Subcutaneous abdominal adipose tissue (tissue), 5 donors: ENCODE data around the gene OSGEP.

ENCODE experiments used
- H3K27ac ChIP-seq: one replicate; pipeline ENCODE4 v1.7.0; 2013; ENCODE audit warnings: low read depth, mild to moderate bottlenecking, inconsistent platforms, low read length, moderate library complexity
- H3K27me3 ChIP-seq, 5 donors: one replicate each; pipeline ENCODE4 v1.7.0; 2013; ENCODE audit warnings: low read length in 5 of 5, inconsistent platforms in 1 of 5; ENCODE audit not compliant: control insufficient read depth in 5 of 5, insufficient read depth in 4 of 5
- H3K36me3 ChIP-seq, 5 donors: one replicate each; pipeline ENCODE4 v1.7.0; 2013; ENCODE audit warnings: low read length in 5 of 5; ENCODE audit not compliant: control insufficient read depth in 5 of 5, insufficient read depth in 5 of 5
- H3K4me1 ChIP-seq, 5 donors: one replicate each; pipeline ENCODE4 v1.7.0; 2013; ENCODE audit warnings: low read length in 5 of 5, mild to moderate bottlenecking in 3 of 5, moderate library complexity in 1 of 5; ENCODE audit not compliant: control insufficient read depth in 5 of 5, insufficient read depth in 5 of 5
- H3K4me3 ChIP-seq, 5 donors: one replicate each; pipeline ENCODE4 v1.7.0; 2013; ENCODE audit warnings: low read length in 5 of 5, low read depth in 1 of 5
- H3K9ac ChIP-seq, 5 donors: one replicate each; pipeline ENCODE4 v1.7.0; 2013; ENCODE audit warnings: low read length in 5 of 5, mild to moderate bottlenecking in 4 of 5, moderate library complexity in 3 of 5
- H3K9me3 ChIP-seq, 5 donors: one replicate each; pipeline ENCODE4 v1.7.0; 2013; ENCODE audit warnings: low read length in 5 of 5; ENCODE audit not compliant: control insufficient read depth in 5 of 5
- donor health status: healthy.
- donor health status: healthy.
- donor health status: healthy.
- donor health status: healthy.
- donor health status: healthy.

Gene OSGEP

DNA sequence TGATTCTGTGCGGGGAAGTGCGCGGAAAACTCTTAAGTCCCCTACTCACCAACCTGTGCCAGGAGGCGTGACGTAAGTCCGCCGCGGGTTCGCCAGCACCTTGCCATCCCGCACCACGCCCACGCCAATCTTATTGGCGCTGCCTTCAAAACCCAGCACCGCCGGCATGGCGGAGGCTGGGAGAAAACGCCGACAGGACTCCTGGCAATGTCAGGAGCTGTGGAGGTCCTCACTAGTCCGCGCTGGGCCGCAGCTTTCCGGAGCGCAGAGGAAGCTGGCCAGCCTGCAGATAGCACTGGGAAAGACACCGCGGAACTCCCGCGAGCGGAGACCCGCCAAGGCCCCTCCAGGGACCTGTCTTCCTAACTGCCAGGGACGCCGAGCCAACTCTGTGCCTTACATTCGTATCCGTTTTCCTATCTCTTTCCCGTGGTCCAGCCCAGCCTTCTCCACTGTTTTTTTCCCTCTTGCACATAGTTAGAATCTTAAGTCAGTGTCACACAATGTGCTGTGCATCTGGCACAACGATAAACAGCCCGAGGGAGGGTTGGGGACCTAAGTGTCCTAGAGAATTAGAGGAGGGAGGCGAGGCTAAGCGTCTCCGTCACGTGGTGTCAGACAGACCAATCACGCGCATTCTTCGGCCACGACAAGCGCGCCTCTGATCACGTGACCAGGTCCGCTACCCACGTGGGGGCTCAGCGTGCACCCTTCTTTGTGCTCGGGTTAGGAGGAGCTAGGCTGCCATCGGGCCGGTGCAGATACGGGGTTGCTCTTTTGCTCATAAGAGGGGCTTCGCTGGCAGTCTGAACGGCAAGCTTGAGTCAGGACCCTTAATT lies at the start of gene OSGEP, which contains the start of gene APEX1:
OSGEP (minus strand) TSS at position 297 of the 839 bp plus-strand sequence; CDS start at position 168, 129 bp downstream.
APEX1 (plus strand) TSS at position 711 of the 839 bp plus-strand sequence. CDS start 420 bp downstream, outside the sequence.
- Histone ChIP-seq H3K27ac (peak within 1 kb of the TSS; percentile 94), H3K4me3 (peak within 1 kb of the TSS; percentile 82 to 95 (median 90)), H3K27me3 (no peaks in the 10 kb centered on the region), H3K9ac (peak within 1 kb of the TSS; percentile 68 to 82 (median 80)), H3K9me3 (no peaks in the 10 kb centered on the region), H3K36me3 (peaks cover 20 to 57% (median 50%) of the 10 kb centered on the region in 5 donors), H3K4me1 (peaks cover 6 to 50% (median 37%) of the 10 kb centered on the region in 5 donors)

GRCh38 chr14:20503898-20504297 lies 49.3 kb upstream of the OSGEP start:
- peaks cover 0 to 17% (median 0%) of the 10 kb centered on the region in 5 donors for H3K4me1 ChIP-seq
- H3K36me3 ChIP-seq, result no peaks in the 10 kb centered on the region

GRCh38 chr14:20501346-20501745 lies 46.7 kb upstream of the OSGEP start:
- no peak overlapping the region for H3K9ac ChIP-seq
- H3K9me3 ChIP-seq, result no peaks in the 10 kb centered on the region
- H3K4me1 ChIP-seq, result peaks cover 0 to 23% (median 0%) of the 10 kb centered on the region in 5 donors
- no peaks in the 10 kb centered on the region for H3K36me3 ChIP-seq
- H3K4me3 ChIP-seq, result no peak overlapping the region
- H3K27me3 ChIP-seq, result no peaks in the 10 kb centered on the region
- H3K27ac ChIP-seq, result no peak overlapping the region

More at GRCh38 chr14:20503898-20504297, 49.3 kb upstream of the OSGEP start:
- H3K9me3 ChIP-seq, result no peaks in the 10 kb centered on the region
- H3K27ac ChIP-seq, result no peak overlapping the region
- no peak overlapping the region for H3K4me3 ChIP-seq
- H3K9ac ChIP-seq, result no peak overlapping the region
- no peaks in the 10 kb centered on the region for H3K27me3 ChIP-seq

GRCh38 chr14:20499881-20500280 lies 45.3 kb upstream of the OSGEP start:
- Histone ChIP-seq H3K27me3 (no peaks in the 10 kb centered on the region), H3K36me3 (no peaks in the 10 kb centered on the region), H3K27ac (peak overlapping the region; percentile 65), H3K4me3 (no peak overlapping the region), H3K9ac (no peak overlapping the region), H3K4me1 (peaks cover 0 to 29% (median 0%) of the 10 kb centered on the region in 5 donors), H3K9me3 (no peaks in the 10 kb centered on the region)

DNA sequence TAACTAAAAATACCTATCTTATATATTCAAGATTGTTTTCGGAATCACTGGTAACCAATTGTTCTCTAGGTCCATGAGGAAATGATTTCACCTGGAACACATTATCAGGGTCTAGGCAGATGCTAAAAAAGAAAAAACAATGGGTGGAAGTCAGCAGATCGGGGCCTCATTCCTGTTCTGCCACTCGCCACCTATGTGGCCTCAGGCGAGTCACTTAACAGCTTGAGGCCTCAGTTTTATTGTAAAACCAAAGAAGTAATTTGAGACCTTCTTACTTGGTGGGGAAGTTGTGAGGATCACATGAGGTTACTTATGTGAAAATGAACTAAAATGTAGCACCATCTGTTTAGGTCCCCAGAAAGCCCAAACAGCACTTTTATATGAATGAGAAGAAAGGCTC lies 44.5 kb upstream of the OSGEP start:
- peak overlapping the region; percentile 65 for H3K27ac ChIP-seq
- no peak overlapping the region for H3K9ac ChIP-seq
- H3K9me3 ChIP-seq, result no peaks in the 10 kb centered on the region
- no peaks in the 10 kb centered on the region for H3K36me3 ChIP-seq
- H3K4me1 ChIP-seq, result peaks cover 0 to 29% (median 0%) of the 10 kb centered on the region in 5 donors
- no peaks in the 10 kb centered on the region for H3K27me3 ChIP-seq
- H3K4me3 ChIP-seq, result no peak overlapping the region

- no peak overlapping the region for H3K9ac ChIP-seq
- H3K9me3 ChIP-seq, result no peaks in the 10 kb centered on the region
- H3K36me3 ChIP-seq, result no peaks in the 10 kb centered on the region
- no peaks in the 10 kb centered on the region for H3K27me3 ChIP-seq
- H3K27ac ChIP-seq, result peak overlapping the region; percentile 65
- no peak overlapping the region for H3K4me3 ChIP-seq
- H3K4me1 ChIP-seq, result peaks cover 0 to 24% (median 0%) of the 10 kb centered on the region in 5 donors
Measured at GRCh38 chr14:20498622-20499021, 44.0 kb upstream of the OSGEP start.

- no peaks in the 10 kb centered on the region for H3K9me3 ChIP-seq
- peaks cover 0 to 31% (median 2%) of the 10 kb centered on the region in 5 donors for H3K4me1 ChIP-seq
- H3K4me3 ChIP-seq, result no peak overlapping the region
- H3K27ac ChIP-seq, result peak overlapping the region; percentile 9
- no peaks in the 10 kb centered on the region for H3K27me3 ChIP-seq
- H3K9ac ChIP-seq, result no peak overlapping the region
- no peaks in the 10 kb centered on the region for H3K36me3 ChIP-seq
Measured at GRCh38 chr14:20494935-20495766, 40.5 kb upstream of the OSGEP start.

DNA sequence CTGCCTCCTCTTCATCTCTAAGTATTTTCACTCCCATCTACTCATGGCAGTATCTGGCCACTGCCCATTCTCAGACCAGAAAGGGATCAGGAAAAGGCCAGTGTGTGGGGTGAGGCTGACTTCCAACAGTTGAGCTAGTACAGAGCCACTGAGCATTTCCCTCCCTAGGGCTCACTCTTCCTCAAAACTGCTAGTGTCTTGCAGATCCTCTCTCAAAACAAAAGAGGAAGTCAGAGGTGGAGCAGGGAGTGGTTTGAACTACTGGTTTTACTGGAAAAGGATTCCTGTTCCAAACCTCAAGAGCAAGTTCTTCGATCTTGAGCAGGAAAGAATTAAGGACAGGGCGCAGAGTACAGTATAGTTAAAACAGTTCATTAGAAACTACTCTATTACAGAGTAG lies 39.0 kb upstream of the OSGEP start:
- Histone ChIP-seq H3K27me3 (no peaks in the 10 kb centered on the region), H3K4me1 (peaks cover 0 to 29% (median 4%) of the 10 kb centered on the region in 5 donors), H3K4me3 (no peak overlapping the region), H3K9ac (no peak overlapping the region), H3K9me3 (no peaks in the 10 kb centered on the region), H3K36me3 (no peaks in the 10 kb centered on the region), H3K27ac (no peak overlapping the region)

- Histone ChIP-seq H3K36me3 (no peaks in the 10 kb centered on the region), H3K27ac (no peak overlapping the region), H3K4me3 (no peak overlapping the region), H3K9me3 (no peaks in the 10 kb centered on the region), H3K9ac (no peak overlapping the region), H3K4me1 (peaks cover 0 to 25% (median 4%) of the 10 kb centered on the region in 5 donors), H3K27me3 (no peaks in the 10 kb centered on the region)
Measured at GRCh38 chr14:20492486-20492885, 37.9 kb upstream of the OSGEP start.
